ENCODE results near the gene GLRX5. TPM values are rescaled to one million over a fixed set of nuclear protein-coding genes. Genes with fewer than 3 reads are reported as not detected.
"Not testable (repeated sequence)": the region's sequence is repeated elsewhere in the genome, so short reads cannot be mapped to it uniquely, and the experiment has no call there.

Gene GLRX5
- total RNA-seq, 1 donor from 2014 or later: 33.4 TPM

GRCh38 chr14:95577067-95577800 lies 42.4 kb downstream of the GLRX5 start:
- H3K36me3 Mint-ChIP-seq (ENCODE audit: low read depth): no peaks in the 10 kb centered on the region
- no peak for DNase-seq (ENCODE audit: low spot score)
- no peak overlapping the region for H3K27ac Mint-ChIP-seq (ENCODE audit: unreplicated experiment)
- peaks cover 30% of the 10 kb centered on the region for H3K27me3 Mint-ChIP-seq (ENCODE audit: low read depth)
- TF ChIP-seq CTCF (IDR thresholded peaks at IDR 0.05): no peak
- H3K9me3 Mint-ChIP-seq (ENCODE audit: low read depth): no peaks in the 10 kb centered on the region
- H3K4me3 Mint-ChIP-seq (ENCODE audit: unreplicated experiment): no peak overlapping the region
- H3K4me1 Mint-ChIP-seq (ENCODE audit: low read depth): no peaks in the 10 kb centered on the region

GRCh38 chr14:95577870-95578269 lies 43.0 kb downstream of the GLRX5 start:
- Mint-ChIP-seq H3K9me3 (ENCODE audit: low read depth) (no peaks in the 10 kb centered on the region), H3K27ac (ENCODE audit: unreplicated experiment) (no peak overlapping the region), H3K4me3 (ENCODE audit: unreplicated experiment) (no peak overlapping the region)

GRCh38 chr14:95583836-95584617 lies 49.2 kb downstream of the GLRX5 start:
- not testable (repeated sequence) for H3K4me3 Mint-ChIP-seq (ENCODE audit: unreplicated experiment); H3K4me1 Mint-ChIP-seq (ENCODE audit: low read depth); H3K36me3 Mint-ChIP-seq (ENCODE audit: low read depth); H3K9me3 Mint-ChIP-seq (ENCODE audit: low read depth); DNase-seq (ENCODE audit: low spot score); H3K27ac Mint-ChIP-seq (ENCODE audit: unreplicated experiment)
- peaks cover 21% of the 10 kb centered on the region for H3K27me3 Mint-ChIP-seq (ENCODE audit: low read depth)

More at GRCh38 chr14:95577870-95578269, 43.0 kb downstream of the GLRX5 start:
- TF ChIP-seq CTCF (IDR thresholded peaks at IDR 0.05): no peak
- Mint-ChIP-seq H3K36me3 (ENCODE audit: low read depth) (no peaks in the 10 kb centered on the region), H3K4me1 (ENCODE audit: low read depth) (no peaks in the 10 kb centered on the region), H3K27me3 (ENCODE audit: low read depth) (peaks cover 30% of the 10 kb centered on the region)
- DNase-seq (ENCODE audit: low spot score): no peak

- Mint-ChIP-seq H3K4me1 (ENCODE audit: low read depth) (no peaks in the 10 kb centered on the region), H3K9me3 (ENCODE audit: low read depth) (peaks cover 9% of the 10 kb centered on the region), H3K27me3 (ENCODE audit: low read depth) (peaks cover 21% of the 10 kb centered on the region), H3K27ac (ENCODE audit: unreplicated experiment) (no peak overlapping the region), H3K36me3 (ENCODE audit: low read depth) (peaks cover 1% of the 10 kb centered on the region), H3K4me3 (ENCODE audit: unreplicated experiment) (no peak overlapping the region)
- no peak for TF ChIP-seq CTCF (IDR thresholded peaks at IDR 0.05)
- DNase-seq (ENCODE audit: low spot score): no peak
Measured at GRCh38 chr14:95585953-95586620, 51.2 kb downstream of the GLRX5 start.

- H3K27me3 Mint-ChIP-seq (ENCODE audit: low read depth): peaks cover 12% of the 10 kb centered on the region
- not testable (repeated sequence) for DNase-seq (ENCODE audit: low spot score); H3K36me3 Mint-ChIP-seq (ENCODE audit: low read depth); H3K9me3 Mint-ChIP-seq (ENCODE audit: low read depth); H3K4me1 Mint-ChIP-seq (ENCODE audit: low read depth); H3K4me3 Mint-ChIP-seq (ENCODE audit: unreplicated experiment); H3K27ac Mint-ChIP-seq (ENCODE audit: unreplicated experiment)
Measured at GRCh38 chr14:95591182-95591581, 56.3 kb downstream of the GLRX5 start.

Other genes with a start within 250 kb of the GLRX5 start
- gene CLMN, start 215.1 kb upstream of the GLRX5 start, total RNA-seq: 6.7 to 7.7 TPM (median 7.3 TPM) in 3 replicates
- 21.4 to 22.3 TPM (median 22.0 TPM) in 3 replicates for gene SYNE3, start 18.4 kb upstream of the GLRX5 start, total RNA-seq
- not detected in 3 replicates for gene TCL1B, start 151.4 kb downstream of the GLRX5 start, total RNA-seq
- gene TCL1A, start 179.1 kb downstream of the GLRX5 start, total RNA-seq: not detected in 3 replicates